Measurements from ENCODE around the gene TMEM59L. TPM values are rescaled to one million over a fixed set of nuclear protein-coding genes. Genes with fewer than 3 reads are reported as not detected.
A peak's percentile ranks its signal among the peaks of the same experiment; 100 is the strongest.

Gene TMEM59L
- total RNA-seq, 2 experiments from 2014 or later = 0.25 to 0.27 TPM

- TF ChIP-seq CTCF (IDR thresholded peaks at IDR 0.05) = no peak
- peak overlapping the region; percentile 72 to 84 for H3K27ac ChIP-seq (ENCODE audit: low read depth in 1 of 2, low read length in 2 of 2)
- H3K9me3 ChIP-seq (ENCODE audit: control insufficient read depth in 1 of 2, insufficient read depth in 1 of 2, low read length in 2 of 2) = no peaks in the 10 kb centered on the region
- POLR2A ChIA-PET = interaction anchor here (1.0 kb wide), 1 partner anchor 49 kb away, joined by 4 read pairs; the partner anchor contains the start of gene REX1BD
- peak in 1 of 14 experiments; percentile 24 for DNase-seq
- Mint-ChIP-seq H3K9me3 (no peaks in the 10 kb centered on the region), H3K4me1 (ENCODE audit: low read depth) (peaks cover 35% of the 10 kb centered on the region), H3K4me3 (peak overlapping the region; percentile 91), H3K27ac (peak overlapping the region; percentile 83), H3K36me3 (ENCODE audit: low read depth) (no peaks in the 10 kb centered on the region), H3K27me3 (no peaks in the 10 kb centered on the region)
- H3K4me1 ChIP-seq (ENCODE audit: insufficient read depth, low read length) = peaks cover 34% of the 10 kb centered on the region
- CTCF ChIA-PET = no interaction called here
- H3K36me3 ChIP-seq (ENCODE audit: insufficient read depth, low read length) = no peaks in the 10 kb centered on the region
- H3K4me3 ChIP-seq (ENCODE audit: low read length) = peak overlapping the region; percentile 81
- no peaks in the 10 kb centered on the region for H3K27me3 ChIP-seq (ENCODE audit: control insufficient read depth in 1 of 2, insufficient read depth in 2 of 2, low read length in 2 of 2)
- no peak for ATAC-seq (ENCODE audit: poor library complexity)
- intact Hi-C loops (cut with DNase I, micrococcal nuclease) = loop anchor here (1.0 to 5.0 kb wide), 6 partner anchors 43 to 499 kb away; partner anchors contain the start of genes REX1BD (in 1 of the 2), TMEM161A (in 1 of the 2), UBA52 (in 1 of the 2) and UPF1 (in 1 of the 2)
These were observed 25.3 kb downstream of the TMEM59L start for GRCh38 chr19:18637673-18638630.

DNA sequence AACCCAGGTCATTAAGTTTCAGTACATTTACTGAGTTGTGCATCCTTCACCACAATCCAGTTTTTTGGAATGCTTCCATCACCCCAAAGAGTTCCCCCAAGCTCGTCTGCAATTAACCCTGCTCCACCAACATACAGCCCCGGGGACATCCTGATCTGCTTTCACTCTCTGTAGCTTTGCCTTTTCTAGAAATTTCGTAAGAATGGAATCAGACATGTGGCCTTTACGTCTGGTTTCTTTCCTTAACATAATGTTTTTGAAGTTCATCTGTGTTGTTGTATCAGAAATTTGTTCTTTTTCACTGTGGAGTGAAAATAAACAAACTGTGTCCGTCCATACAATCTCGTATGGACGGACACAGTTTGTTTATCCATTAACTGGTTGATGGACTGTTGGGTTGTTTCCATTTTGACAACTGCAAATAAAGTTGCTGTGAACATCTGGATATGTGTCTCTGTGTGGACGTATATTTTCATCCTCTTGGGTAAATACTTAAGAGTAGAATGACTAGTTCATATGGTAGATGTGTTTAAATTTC lies 27.1 kb downstream of the TMEM59L start:
- Mint-ChIP-seq H3K27ac (no peak overlapping the region), H3K4me1 (ENCODE audit: low read depth) (peaks cover 42% of the 10 kb centered on the region), H3K9me3 (no peaks in the 10 kb centered on the region), H3K4me3 (peak overlapping the region; percentile 17), H3K36me3 (ENCODE audit: low read depth) (no peaks in the 10 kb centered on the region), H3K27me3 (no peaks in the 10 kb centered on the region)
- no peaks in the 10 kb centered on the region for H3K27me3 ChIP-seq (ENCODE audit: control insufficient read depth in 1 of 2, insufficient read depth in 2 of 2, low read length in 2 of 2)
- intact Hi-C loops (cut with DNase I, micrococcal nuclease) = loop anchor here in 1 of 2 experiments (5.0 kb wide), 3 partner anchors 63 to 498 kb away; partner anchors contain the start of genes TMEM161A and UPF1
- H3K27ac ChIP-seq (ENCODE audit: low read depth in 1 of 2, low read length in 2 of 2) = no peak overlapping the region
- DNase-seq (no peak), ATAC-seq (ENCODE audit: poor library complexity) (no peak)
- H3K4me1 ChIP-seq (ENCODE audit: insufficient read depth, low read length) = peaks cover 35% of the 10 kb centered on the region
- H3K4me3 ChIP-seq (ENCODE audit: low read length) = no peak overlapping the region
- H3K36me3 ChIP-seq (ENCODE audit: insufficient read depth, low read length) = no peaks in the 10 kb centered on the region
- H3K9me3 ChIP-seq (ENCODE audit: control insufficient read depth in 1 of 2, insufficient read depth in 1 of 2, low read length in 2 of 2) = no peaks in the 10 kb centered on the region
- CTCF ChIA-PET = interaction anchor here (0.8 kb wide), 1 partner anchor 189 kb away, joined by 4 read pairs; no protein-coding TSS in a partner anchor
- no peak for TF ChIP-seq CTCF (IDR thresholded peaks at IDR 0.05)
- POLR2A ChIA-PET = interaction anchor here (0.9 kb wide), 1 partner anchor 95 kb away, joined by 3 read pairs; no protein-coding TSS in a partner anchor

- no peaks in the 10 kb centered on the region for H3K36me3 Mint-ChIP-seq (ENCODE audit: low read depth)
- no peak for TF ChIP-seq CTCF (IDR thresholded peaks at IDR 0.05)
- Histone ChIP-seq H3K36me3 (ENCODE audit: insufficient read depth, low read length) (peaks cover 3% of the 10 kb centered on the region), H3K9me3 (ENCODE audit: control insufficient read depth in 1 of 2, insufficient read depth in 1 of 2, low read length in 2 of 2) (no peaks in the 10 kb centered on the region), H3K27me3 (ENCODE audit: control insufficient read depth in 1 of 2, insufficient read depth in 2 of 2, low read length in 2 of 2) (no peaks in the 10 kb centered on the region), H3K27ac (ENCODE audit: low read depth in 1 of 2, low read length in 2 of 2) (no peak overlapping the region), H3K4me1 (ENCODE audit: insufficient read depth, low read length) (peaks cover 10% of the 10 kb centered on the region), H3K4me3 (ENCODE audit: low read length) (no peak overlapping the region)
- ATAC-seq (ENCODE audit: poor library complexity) (no peak), DNase-seq (peak in 1 of 14 experiments; percentile 36)
- intact Hi-C loops (cut with DNase I, micrococcal nuclease) = no loop called here
- peaks cover 19% of the 10 kb centered on the region for H3K4me1 Mint-ChIP-seq (ENCODE audit: low read depth)
- no peaks in the 10 kb centered on the region for H3K9me3 Mint-ChIP-seq
- ChIA-PET CTCF (no interaction called here), POLR2A (no interaction called here)
- no peaks in the 10 kb centered on the region for H3K27me3 Mint-ChIP-seq
- no peak overlapping the region for H3K4me3 Mint-ChIP-seq
- no peak overlapping the region for H3K27ac Mint-ChIP-seq
These were observed 31.7 kb downstream of the TMEM59L start for GRCh38 chr19:18644196-18645034.

Measured in CD4-positive, alpha-beta T cell (primary cell).